ENCODE results near the gene DMRTC2.
A peak's percentile ranks its signal among the peaks of the same experiment; 100 is the strongest.

Gene DMRTC2

GRCh38 chr19:41889896-41890295 is 45.1 kb downstream of the DMRTC2 start:
- H3K4me3 Mint-ChIP-seq: peak overlapping the region; percentile 93
- peaks cover 65% of the 10 kb centered on the region for H3K4me1 Mint-ChIP-seq
- DNase-seq (ENCODE audit: low spot score in 2 of 2) (no peak), ATAC-seq (replicated peaks; ENCODE audit: extremely low read depth, poor library complexity, severe bottlenecking) (no peak)
- H3K27me3 Mint-ChIP-seq: no peaks in the 10 kb centered on the region
- H3K36me3 Mint-ChIP-seq (ENCODE audit: insufficient read depth): peaks cover 73% of the 10 kb centered on the region
- peak overlapping the region; percentile 71 for H3K27ac Mint-ChIP-seq (ENCODE audit: low read depth)
- no peaks in the 10 kb centered on the region for H3K9me3 Mint-ChIP-seq

GRCh38 chr19:41890936-41891335 is 46.1 kb downstream of the DMRTC2 start:
- H3K27ac Mint-ChIP-seq (ENCODE audit: low read depth): no peak overlapping the region
- no peak for DNase-seq (ENCODE audit: low spot score in 2 of 2)
- H3K36me3 Mint-ChIP-seq (ENCODE audit: insufficient read depth): peaks cover 78% of the 10 kb centered on the region
- no peak overlapping the region for H3K4me3 Mint-ChIP-seq
- H3K9me3 Mint-ChIP-seq: no peaks in the 10 kb centered on the region
- H3K4me1 Mint-ChIP-seq: peaks cover 64% of the 10 kb centered on the region
- no peaks in the 10 kb centered on the region for H3K27me3 Mint-ChIP-seq
- ATAC-seq (replicated peaks; ENCODE audit: extremely low read depth, poor library complexity, severe bottlenecking): no peak

GRCh38 chr19:41892173-41892902 is 47.5 kb downstream of the DMRTC2 start:
- peak overlapping the region; percentile 69 for H3K4me3 Mint-ChIP-seq
- no peaks in the 10 kb centered on the region for H3K9me3 Mint-ChIP-seq
- no peak for DNase-seq (ENCODE audit: low spot score in 2 of 2)
- no peak for ATAC-seq (replicated peaks; ENCODE audit: extremely low read depth, poor library complexity, severe bottlenecking)
- peak overlapping the region; percentile 86 for H3K27ac Mint-ChIP-seq (ENCODE audit: low read depth)
- H3K36me3 Mint-ChIP-seq (ENCODE audit: insufficient read depth): peaks cover 79% of the 10 kb centered on the region
- H3K4me1 Mint-ChIP-seq: peaks cover 67% of the 10 kb centered on the region
- no peaks in the 10 kb centered on the region for H3K27me3 Mint-ChIP-seq

GRCh38 chr19:41893899-41894298 is 49.1 kb downstream of the DMRTC2 start:
- Mint-ChIP-seq H3K9me3 (no peaks in the 10 kb centered on the region), H3K27me3 (no peaks in the 10 kb centered on the region), H3K36me3 (ENCODE audit: insufficient read depth) (peaks cover 79% of the 10 kb centered on the region), H3K27ac (ENCODE audit: low read depth) (peak overlapping the region; percentile 97), H3K4me1 (peaks cover 68% of the 10 kb centered on the region), H3K4me3 (peak overlapping the region; percentile 68)
- DNase-seq (ENCODE audit: low spot score in 2 of 2) (no peak), ATAC-seq (replicated peaks; ENCODE audit: extremely low read depth, poor library complexity, severe bottlenecking) (no peak)

GRCh38 chr19:41894350-41894749 is 49.5 kb downstream of the DMRTC2 start:
- DNase-seq (ENCODE audit: low spot score in 2 of 2) (no peak), ATAC-seq (replicated peaks; ENCODE audit: extremely low read depth, poor library complexity, severe bottlenecking) (no peak)
- no peaks in the 10 kb centered on the region for H3K27me3 Mint-ChIP-seq
- H3K9me3 Mint-ChIP-seq: no peaks in the 10 kb centered on the region
- peaks cover 79% of the 10 kb centered on the region for H3K36me3 Mint-ChIP-seq (ENCODE audit: insufficient read depth)
- peak overlapping the region; percentile 68 for H3K4me3 Mint-ChIP-seq
- peaks cover 68% of the 10 kb centered on the region for H3K4me1 Mint-ChIP-seq
- peak overlapping the region; percentile 97 for H3K27ac Mint-ChIP-seq (ENCODE audit: low read depth)

- Mint-ChIP-seq H3K4me1 (peaks cover 60% of the 10 kb centered on the region), H3K9me3 (no peaks in the 10 kb centered on the region), H3K27ac (ENCODE audit: low read depth) (peak overlapping the region; percentile 97), H3K4me3 (peak overlapping the region; percentile 60), H3K27me3 (no peaks in the 10 kb centered on the region), H3K36me3 (ENCODE audit: insufficient read depth) (peaks cover 82% of the 10 kb centered on the region)
- no peak for DNase-seq (ENCODE audit: low spot score in 2 of 2)
- ATAC-seq (replicated peaks; ENCODE audit: extremely low read depth, poor library complexity, severe bottlenecking): peak; percentile 42
These were observed 51.1 kb downstream of the DMRTC2 start for GRCh38 chr19:41895745-41896580.

GRCh38 chr19:41896581-41896942 is 51.7 kb downstream of the DMRTC2 start:
- H3K27me3 Mint-ChIP-seq: no peaks in the 10 kb centered on the region

GRCh38 chr19:41897181-41897580 is 52.3 kb downstream of the DMRTC2 start:
- Mint-ChIP-seq H3K9me3 (no peaks in the 10 kb centered on the region), H3K4me3 (no peak overlapping the region), H3K36me3 (ENCODE audit: insufficient read depth) (peaks cover 87% of the 10 kb centered on the region), H3K4me1 (peaks cover 58% of the 10 kb centered on the region), H3K27me3 (no peaks in the 10 kb centered on the region), H3K27ac (ENCODE audit: low read depth) (no peak overlapping the region)
- DNase-seq (ENCODE audit: low spot score in 2 of 2) (no peak), ATAC-seq (replicated peaks; ENCODE audit: extremely low read depth, poor library complexity, severe bottlenecking) (no peak)

More at GRCh38 chr19:41896581-41896942, 51.7 kb downstream of the DMRTC2 start:
- peaks cover 57% of the 10 kb centered on the region for H3K4me1 Mint-ChIP-seq
- H3K36me3 Mint-ChIP-seq (ENCODE audit: insufficient read depth): peaks cover 85% of the 10 kb centered on the region
- peak overlapping the region; percentile 97 for H3K27ac Mint-ChIP-seq (ENCODE audit: low read depth)
- DNase-seq (ENCODE audit: low spot score in 2 of 2) (no peak), ATAC-seq (replicated peaks; ENCODE audit: extremely low read depth, poor library complexity, severe bottlenecking) (no peak)
- no peaks in the 10 kb centered on the region for H3K9me3 Mint-ChIP-seq
- peak overlapping the region; percentile 60 for H3K4me3 Mint-ChIP-seq

GRCh38 chr19:41897820-41898219 is 53.0 kb downstream of the DMRTC2 start:
- ATAC-seq (replicated peaks; ENCODE audit: extremely low read depth, poor library complexity, severe bottlenecking) (no peak), DNase-seq (ENCODE audit: low spot score in 2 of 2) (no peak)
- H3K4me3 Mint-ChIP-seq: no peak overlapping the region
- no peaks in the 10 kb centered on the region for H3K27me3 Mint-ChIP-seq
- H3K27ac Mint-ChIP-seq (ENCODE audit: low read depth): no peak overlapping the region
- peaks cover 89% of the 10 kb centered on the region for H3K36me3 Mint-ChIP-seq (ENCODE audit: insufficient read depth)
- H3K4me1 Mint-ChIP-seq: peaks cover 57% of the 10 kb centered on the region
- no peaks in the 10 kb centered on the region for H3K9me3 Mint-ChIP-seq

- Mint-ChIP-seq H3K36me3 (ENCODE audit: insufficient read depth) (peaks cover 88% of the 10 kb centered on the region), H3K4me1 (peaks cover 52% of the 10 kb centered on the region)
These were observed 53.4 kb downstream of the DMRTC2 start for GRCh38 chr19:41898235-41898634.

More at GRCh38 chr19:41898235-41898634, 53.4 kb downstream of the DMRTC2 start:
- no peaks in the 10 kb centered on the region for H3K27me3 Mint-ChIP-seq
- H3K27ac Mint-ChIP-seq (ENCODE audit: low read depth): no peak overlapping the region
- H3K9me3 Mint-ChIP-seq: no peaks in the 10 kb centered on the region
- DNase-seq (ENCODE audit: low spot score in 2 of 2) (no peak), ATAC-seq (replicated peaks; ENCODE audit: extremely low read depth, poor library complexity, severe bottlenecking) (no peak)
- no peak overlapping the region for H3K4me3 Mint-ChIP-seq

Measured in central memory CD8-positive, alpha-beta T cell (primary cell).